Embryonic facial prominence (tissue), 1 donor: ENCODE results near the gene PIGO.

Source experiments
- DNase-seq: peaks from one replicate; pipeline ENCODE4 v3.0.0-alpha.2; 2016; ENCODE audit errors: extremely low spot score

PIGO gene

DNA sequence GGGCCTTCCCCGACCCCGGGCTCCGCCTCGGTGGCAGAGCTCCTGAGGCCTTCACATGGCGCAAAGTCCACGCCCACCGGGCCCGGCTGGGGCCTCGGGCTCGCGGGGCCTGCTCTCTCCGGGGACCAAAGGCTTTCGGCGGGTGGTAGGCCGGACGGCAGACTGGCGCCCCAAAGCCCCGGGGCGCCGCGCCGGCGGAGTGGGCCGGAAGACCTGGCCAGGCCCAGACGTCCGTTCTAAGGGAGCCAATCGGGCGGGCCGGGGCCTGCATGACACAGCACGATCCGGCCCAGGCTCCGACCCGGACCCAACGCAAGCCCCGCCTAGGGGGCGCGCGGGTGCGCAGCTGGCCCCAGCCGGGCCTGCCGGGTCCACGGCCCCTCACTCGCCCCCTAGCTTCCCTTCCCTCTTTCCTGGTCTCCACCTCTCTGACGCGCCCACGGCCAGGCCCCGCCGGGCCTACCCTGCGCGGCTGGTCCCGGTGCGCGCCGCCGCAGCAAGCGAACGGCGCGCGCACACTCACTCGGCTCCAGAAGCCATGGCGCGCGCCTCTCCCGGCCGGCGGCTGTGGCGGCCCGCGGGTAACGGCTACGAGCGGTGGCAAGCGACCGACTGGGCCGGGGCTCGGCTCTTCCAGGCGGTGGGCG, 24.5 kb downstream of the PIGO start:
- DNase-seq: peak; percentile 36

DNA sequence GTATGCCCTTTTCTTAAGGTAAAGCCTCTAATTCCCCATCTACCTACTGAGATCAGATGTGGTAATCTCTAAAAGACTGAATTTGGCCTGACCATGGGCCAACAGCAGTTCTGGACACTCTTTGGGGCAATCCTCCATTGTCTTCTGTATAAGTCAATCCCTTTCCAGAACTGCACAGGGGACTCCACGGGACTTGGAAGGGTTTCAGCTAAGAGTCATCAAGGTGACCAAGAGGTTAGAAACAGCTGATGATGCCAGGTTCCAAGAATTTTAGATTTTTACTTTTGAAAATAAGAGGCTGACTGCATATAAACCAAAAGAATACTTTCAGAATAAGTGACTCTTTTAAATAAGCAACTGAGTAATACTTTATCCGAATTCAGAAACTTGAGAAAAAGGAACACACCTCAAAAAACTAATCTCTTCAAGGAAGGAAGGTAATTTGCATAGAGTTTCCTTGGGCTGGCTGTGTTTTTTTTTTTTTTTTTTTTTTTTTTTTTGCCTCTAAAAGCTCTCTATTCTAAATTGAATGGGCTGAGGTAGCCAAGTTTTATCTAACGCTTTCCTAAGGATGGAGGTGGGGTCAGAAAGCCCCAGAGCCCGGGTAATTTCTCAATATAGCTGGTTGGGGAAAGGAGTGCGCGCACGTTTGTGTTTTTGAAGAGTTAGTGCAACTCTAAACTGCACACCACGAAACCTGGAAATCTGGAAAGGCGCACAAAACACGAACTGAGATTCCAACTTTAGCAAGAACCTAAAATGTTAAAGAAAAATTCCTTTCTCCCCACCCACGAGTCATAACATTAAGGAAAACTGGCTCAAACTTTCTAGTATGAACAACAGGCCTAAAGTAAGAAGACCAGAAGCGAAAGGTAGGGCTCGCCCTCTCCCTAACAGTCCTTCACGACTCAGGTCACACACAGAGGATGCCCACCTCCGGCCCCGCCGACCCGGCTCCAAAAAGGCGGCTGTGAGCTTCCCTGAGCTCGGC, 25.3 kb downstream of the PIGO start:
- DNase-seq: no peak

DNA sequence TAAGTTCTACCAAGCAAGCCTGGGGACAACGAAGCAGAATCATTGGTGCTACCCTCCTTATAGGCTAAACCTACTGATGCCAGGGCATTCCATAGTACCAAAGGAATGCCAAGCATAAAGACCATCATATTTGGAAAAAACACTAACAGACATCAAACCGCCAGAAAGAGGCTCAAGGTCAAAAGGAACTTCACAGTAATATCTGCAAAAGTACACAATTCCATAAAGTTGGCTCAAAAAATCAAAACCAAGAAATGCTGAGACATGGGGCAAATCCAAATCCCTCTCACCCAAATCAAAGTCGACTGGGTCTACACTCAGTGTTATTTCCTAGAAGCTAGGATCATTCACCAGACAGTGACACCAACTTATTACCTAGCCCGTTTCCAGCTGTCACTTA, 27.4 kb downstream of the PIGO start:
- no peak for DNase-seq

DNA sequence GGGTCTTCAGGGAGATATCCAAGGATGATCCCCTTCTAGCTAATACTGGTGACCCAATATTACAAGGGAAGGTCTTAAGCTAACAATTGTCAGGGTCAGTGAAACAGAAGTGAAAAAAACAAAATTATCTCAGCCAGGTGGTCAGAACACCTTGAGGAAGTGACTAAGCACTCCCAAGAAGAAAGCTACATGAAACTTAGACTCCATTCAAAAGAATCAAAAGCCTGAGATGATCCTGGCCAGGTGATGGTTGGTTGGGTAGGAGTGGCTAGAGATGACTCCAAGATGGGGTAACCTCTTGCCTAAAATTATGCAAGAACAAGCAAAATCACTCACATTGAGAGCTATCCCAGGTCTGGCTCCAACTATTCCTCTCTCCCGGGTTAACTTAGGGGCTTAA, 29.3 kb downstream of the PIGO start:
- DNase-seq: no peak

DNA sequence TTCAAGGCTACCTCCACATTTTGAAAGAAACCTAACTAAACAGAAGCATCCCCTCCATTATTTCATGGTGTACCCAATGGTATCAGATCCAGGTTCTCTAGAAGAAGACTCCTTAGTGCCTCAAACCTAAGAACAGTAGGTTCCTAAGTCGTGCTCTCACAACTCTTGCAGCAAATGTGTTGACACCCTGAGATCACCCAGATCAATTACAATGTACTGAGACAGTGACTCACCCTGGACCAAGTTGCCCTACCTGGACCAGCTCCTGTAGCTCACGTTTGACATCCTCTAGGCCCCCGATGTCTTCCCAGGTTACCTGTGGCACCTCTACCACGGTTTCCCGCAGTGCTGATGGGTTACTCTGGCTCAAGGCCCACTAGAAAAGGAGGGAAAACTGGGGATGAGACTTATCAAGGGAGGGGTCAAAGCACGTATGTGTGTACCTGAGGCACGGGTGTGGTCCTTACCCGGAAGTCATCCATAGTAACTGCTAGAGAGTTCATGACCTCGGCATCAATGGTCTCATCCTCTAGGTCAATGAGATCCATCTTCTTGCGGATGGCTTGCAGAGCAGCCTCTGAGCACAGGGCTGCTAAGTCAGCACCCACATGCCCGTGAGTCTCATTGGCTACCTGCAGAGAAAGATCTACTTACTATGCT, 35.7 kb downstream of the PIGO start:
- no peak for DNase-seq

DNA sequence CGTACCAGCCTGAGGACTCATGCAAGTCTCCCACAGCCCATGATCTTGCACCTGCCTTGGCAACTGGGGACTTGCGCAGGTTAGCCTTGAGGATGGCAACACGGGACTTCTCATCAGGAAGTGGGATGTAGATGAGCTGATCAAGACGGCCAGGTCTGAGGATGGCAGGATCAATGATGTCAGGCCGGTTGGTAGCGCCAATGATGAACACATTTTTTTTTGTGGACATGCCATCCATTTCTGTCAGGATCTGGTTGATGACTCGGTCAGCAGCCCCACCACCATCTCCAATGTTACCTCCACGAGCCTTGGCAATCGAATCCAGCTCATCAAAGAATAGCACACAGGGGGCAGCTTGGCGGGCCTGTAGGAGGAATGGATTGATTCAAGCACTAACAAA, 37.0 kb downstream of the PIGO start:
- DNase-seq: no peak

DNA sequence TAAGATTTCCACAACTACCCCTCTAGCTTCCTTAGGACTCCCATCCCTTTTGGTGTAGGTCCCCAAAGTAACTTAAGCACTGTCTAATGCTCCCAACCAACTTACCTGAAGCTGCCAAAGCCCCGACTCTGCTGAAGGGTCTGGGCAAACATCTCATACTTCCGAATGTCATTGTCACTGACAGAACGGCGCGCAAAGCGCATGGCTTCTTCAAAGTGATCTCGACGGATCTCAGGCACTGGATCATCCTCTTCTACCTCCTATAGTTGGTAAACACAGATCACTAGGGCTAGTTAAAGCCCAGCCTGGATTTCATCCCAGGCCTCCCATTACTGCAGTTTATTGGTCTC, 39.1 kb downstream of the PIGO start:
- no peak for DNase-seq

DNA sequence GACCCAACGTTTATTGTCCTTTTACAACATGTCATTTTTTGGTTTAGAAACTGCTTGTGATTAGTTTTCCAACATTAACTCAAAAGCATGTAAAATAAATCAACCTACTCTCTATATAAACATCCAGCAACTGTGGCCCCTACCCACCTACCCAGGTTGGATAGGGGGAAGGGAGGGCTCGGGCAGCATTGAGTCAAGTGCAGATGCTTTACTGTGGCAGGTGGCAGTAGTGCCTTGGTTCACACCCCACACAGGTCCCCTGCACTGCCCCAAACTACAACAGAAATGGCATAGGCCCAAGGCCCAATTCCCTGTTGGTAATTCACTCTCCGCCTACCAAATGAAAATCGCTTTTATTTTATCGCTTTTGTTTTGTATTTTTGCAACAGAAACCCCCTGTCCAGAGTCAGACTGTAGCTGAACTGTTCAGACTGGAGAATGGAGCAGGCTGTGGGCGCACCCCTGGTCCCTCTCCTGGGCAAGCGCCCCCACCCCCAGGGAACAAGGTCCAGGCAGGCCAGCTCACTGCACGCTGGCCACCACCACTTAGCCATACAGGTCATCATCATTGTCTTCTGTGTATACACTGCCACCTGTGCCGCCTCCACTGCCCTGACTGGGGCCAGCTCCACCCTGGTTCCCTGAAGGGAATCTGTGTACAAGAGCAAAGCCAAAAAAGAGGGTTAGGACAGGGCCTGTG, 39.7 kb downstream of the PIGO start:
- no peak for DNase-seq

DNA sequence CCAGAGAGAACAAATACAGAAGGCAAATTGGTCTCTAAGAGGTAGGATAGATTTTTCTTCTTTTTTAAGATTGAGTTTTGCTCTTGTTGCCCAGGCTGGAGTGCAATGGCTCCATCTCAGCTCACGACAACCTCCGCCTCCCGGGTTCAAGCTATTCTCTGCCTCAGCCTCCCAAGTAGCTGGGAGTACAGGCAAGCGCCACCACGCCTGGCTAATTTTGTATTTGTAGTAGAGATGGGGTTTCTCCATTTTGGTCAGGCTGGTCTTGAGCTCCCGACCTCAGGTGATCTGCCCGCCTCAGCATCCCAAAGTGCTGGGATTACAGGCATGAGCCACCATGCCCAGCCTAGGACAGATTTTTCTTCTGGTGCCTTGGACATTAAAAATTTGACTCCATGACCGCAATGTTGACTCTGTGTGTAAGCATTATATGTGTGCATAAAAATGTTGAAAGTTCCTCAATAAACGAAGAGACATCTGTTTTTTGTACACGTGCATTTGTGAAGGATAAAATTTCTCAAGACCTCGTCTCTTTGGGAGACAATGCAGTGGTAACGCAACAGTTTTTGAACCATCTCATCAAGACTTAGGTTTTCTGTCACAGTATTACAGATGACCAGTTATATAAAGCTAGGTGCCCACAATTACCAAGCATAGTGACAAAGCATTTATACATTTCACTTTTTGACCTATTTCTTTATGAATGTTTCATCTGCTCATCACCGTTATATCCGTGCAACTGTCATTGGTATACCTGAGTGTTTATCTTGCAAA, 41.3 kb downstream of the PIGO start:
- DNase-seq: no peak

DNA sequence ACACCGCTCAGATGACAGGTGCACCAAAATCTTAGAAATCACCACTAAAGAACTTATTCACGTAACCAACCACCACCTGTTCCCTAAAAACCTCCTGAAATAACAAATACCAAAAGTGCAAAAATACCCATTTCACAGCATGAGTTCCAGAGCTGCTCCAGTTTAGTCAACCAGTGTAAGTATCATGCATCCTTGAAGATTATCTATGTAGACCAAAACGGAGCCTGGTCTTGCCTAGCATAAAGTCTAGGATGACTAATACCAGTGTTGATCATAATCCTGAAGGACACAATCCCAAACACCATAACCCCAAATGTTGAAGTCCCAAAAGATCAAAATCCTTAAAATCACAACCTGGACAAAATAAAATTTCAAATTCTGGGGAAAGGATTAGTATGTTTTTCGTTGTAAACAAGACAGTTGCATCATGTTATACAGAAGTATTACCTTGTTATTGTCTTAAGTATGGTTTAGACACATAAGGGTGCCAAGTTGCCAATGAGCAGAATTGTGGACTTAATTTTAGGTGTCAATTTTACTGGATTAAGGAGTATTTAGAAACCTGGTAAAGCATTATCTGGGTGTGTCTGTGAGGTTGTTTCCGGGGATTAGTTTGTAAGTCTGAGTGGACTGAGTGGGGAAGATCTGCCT, 42.1 kb downstream of the PIGO start:
- DNase-seq: no peak

DNA sequence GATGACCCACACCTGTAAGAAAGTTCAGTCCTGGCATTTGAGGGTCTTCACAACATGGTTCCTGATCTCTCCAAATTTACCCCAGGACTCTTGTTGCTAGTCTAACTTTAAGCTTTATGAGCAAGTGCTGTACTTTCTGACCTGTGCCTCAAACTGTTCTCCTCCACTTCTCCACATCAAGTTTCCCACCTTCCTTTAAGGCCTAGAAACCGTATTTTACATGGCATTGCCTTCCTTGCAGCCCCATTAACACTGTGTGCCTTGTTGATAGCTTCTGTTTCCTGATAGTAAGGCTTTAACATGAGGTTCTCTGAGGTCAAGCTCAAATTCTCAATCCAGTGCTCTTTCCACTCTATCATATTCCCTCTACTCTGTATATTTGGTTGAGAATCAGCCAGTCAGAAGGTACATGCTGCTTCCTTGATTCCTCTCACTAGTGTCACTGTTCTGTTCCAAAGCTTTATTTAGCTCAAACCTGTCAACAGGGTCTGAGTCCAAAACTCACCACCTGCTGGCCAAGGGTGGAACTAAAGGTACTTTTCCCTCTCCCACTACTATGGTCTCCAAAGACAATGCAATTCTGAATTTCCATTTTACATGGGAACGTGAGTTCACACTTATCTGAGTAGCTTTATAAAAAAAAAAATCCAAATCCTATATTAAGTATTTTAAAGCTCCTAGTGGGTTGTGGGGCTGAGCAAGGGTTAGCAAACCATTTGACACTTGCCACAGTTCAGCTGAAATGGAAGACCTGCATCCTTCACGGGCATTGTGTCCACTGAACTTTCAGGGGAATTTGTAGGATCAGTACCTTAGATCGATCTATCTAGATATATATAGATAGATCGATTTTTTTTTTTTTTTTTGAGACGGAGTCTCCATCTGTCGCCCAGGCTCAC, 45.1 kb downstream of the PIGO start:
- DNase-seq: no peak

DNA sequence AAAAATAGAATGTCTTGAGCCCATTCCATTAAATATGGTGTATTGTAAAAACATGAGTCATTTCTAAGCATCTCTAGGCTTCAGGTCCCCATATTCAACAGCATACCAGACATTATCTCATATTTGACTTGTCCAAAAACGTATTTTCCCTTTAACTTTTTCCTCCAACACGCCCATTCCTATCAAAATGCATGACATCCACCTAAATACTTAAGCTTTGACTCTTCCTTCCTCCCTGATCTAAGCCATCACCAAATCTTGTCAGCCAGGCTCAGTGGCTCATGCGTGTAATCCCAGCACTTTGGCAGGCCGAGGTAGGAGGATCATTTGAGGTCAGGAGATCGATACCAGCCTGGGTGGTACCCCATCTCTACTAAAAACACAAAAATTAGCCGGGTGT, 47.9 kb downstream of the PIGO start:
- no peak for DNase-seq

DNA sequence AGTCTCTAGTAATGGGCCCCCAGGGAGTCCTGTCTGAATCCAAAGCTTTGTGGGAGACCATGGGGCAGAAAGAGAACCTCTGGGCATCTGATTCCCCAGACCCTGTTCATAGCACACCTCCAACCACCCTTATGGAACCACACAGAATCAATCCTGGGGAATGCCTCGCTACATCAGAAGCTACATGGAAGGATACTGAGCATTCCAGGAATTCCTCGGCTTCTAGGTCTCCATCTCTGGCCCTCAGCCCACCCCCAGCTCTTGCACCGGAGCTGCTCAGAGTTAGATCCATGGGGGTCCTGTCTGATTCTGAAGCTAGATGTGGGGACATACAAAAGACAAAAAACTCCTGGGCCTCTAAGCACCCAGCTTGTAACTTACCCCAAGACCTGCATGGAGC, 52.3 kb downstream of the PIGO start:
- DNase-seq: no peak

DNA sequence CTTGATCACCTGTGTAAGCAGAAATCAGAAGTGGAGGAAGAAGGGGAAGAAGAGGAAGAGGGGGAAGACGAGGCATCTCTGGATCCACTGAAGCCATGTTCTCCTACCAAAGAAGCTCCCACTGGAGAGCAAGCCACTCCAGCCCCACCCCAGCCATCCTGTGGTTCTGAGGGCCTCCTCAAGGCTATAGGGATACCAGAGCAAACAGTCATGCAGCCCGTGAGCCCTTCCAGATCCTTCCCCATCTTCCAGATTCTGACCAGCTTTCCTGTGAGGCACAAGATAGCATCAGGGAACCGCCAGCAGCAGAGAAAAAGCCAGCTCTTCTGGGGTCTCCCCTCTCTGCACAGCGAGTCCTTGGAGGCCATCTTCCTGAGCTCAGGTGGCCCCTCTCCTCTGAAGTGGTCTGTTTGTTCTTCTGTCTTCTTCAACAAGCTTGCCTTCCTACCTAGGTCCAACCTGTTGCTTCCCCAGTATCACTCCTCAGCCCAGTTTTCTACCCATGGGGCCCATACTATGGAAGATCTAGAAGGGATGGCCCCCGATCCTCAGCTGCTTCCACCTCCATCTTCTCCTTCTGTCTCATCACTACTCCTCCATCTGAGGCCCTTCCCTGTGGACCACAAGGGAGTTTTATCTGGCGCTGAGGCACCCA, 53.4 kb downstream of the PIGO start:
- DNase-seq: no peak

DNA sequence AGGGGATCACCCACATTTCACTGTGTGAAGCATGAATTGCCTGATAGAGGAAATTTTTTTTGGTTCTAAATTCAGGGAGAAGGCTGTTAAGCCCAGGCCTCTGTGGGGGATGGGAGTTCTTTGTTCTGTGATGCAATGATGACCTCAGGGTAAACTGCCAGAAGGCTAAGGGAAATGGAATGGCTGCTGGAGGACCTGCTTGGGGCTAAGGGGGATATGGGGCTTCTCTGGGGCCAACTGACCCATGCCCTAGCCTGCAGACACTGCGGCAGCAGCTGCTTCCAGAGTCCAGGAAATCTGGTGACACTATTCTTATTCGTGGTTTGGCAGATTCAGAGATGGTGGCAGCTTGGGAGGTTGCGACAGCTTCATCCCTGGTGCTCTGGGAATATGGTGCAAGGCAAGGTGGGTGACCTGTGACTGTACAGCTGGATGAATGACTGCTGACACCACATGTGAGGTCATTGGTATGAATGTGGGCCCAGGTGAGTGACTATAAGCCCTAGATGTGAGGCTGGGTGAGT, 54.2 kb downstream of the PIGO start:
- no peak for DNase-seq
